DMS114 treated with DMSO at 0.1 percent for 48 hours (cell line): ENCODE measurements around the gene ZMAT2.
A peak's percentile ranks its signal among the peaks of the same experiment; 100 is the strongest.
"Not testable (repeated sequence)": the region's sequence is repeated elsewhere in the genome, so short reads cannot be mapped to it uniquely, and the experiment has no call there.

Experiments used
- DNase-seq: peaks from one replicate; lab custom pipeline; 2025; ENCODE audit not compliant: unreplicated experiment; lab: John Stamatoyannopoulos, UW

ZMAT2 gene, protein sequence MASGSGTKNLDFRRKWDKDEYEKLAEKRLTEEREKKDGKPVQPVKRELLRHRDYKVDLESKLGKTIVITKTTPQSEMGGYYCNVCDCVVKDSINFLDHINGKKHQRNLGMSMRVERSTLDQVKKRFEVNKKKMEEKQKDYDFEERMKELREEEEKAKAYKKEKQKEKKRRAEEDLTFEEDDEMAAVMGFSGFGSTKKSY

DNA sequence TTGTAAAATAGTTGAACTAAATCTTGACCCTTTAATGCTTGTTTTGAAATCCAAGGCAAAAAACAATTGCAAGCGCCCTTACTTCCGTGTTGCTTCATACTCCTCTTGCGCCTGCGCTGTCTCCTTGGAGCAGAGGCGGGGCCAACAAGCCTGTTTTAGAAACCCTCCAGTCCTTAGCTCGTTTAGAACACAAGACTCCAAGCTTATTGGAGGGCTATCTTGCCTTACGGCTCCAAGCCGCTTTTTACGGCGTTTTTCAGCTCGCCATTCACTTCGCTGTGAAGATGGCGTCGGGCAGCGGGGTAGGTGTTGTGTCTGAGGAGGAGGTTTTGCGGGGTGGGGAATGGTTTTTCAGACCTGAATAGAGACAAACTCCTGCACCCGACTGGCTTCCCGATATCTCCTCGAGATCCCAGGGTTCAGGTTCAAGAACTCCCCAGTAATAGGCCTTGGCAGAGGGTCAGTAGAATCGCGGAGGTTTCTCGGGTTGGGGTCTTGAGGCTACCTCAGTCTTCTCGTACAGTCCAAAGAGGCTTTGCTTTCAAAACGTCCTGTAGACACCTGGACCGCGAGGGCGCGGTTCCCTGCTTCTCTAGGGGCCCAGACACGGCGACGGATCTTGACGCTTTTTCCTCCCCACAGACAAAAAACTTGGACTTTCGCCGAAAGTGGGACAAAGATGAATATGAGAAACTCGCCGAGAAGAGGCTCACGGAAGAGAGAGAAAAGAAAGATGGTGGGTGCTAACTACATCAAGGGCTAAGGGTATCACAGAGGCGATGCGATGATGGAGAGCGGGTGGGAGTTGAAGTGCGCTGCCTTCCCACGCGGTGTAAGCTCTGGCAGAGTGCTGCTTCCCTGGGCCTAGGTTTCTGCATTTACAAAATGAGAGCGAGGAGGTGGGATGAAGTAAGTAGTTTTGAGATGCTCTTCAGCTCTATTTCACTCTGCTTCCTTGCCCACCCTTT, at the start of gene ZMAT2:
ZMAT2 (plus strand) TSS at position 271 of the 968 bp plus-strand sequence; CDS start at position 285, 14 bp downstream.
- DNase-seq, result peak; percentile 98

DNA sequence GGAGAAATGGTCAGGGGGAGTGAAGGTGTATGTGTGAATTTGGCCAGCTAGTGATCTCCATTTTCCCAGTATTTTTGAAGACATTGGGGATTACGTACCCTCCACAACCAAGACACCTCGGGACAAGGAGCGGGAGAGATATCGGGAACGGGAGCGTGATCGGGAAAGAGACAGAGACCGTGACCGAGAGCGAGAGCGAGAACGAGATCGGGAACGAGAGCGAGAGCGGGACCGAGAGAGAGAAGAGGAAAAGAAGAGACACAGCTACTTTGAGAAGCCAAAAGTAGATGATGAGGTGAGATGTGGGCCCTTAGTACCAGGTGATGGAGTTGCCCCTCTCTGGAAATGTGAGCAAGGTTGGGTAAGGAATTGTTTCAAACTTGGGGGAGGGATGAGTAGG, 41.4 kb upstream of the ZMAT2 start:
- DNase-seq, result no peak

DNA sequence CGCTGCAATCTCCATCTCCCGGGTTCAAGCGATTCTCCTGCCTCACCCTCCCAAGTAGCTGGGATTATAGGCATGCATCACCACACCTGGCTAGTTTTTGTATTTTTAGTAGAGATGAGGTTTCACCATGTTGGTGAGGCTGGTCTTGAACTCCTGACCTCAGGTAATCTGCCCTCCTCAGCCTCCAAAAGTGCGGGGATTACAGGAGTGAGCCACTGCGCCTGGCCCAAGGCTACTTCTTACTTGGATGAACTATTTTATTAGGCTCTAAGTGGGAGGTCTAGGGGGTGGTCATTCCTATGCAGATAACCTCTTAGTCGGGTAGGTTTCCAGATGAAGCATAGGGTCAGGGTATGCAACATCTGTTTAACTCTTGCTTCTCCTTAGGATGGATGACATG, 39.9 kb upstream of the ZMAT2 start:
- not testable (repeated sequence) for DNase-seq

DNA sequence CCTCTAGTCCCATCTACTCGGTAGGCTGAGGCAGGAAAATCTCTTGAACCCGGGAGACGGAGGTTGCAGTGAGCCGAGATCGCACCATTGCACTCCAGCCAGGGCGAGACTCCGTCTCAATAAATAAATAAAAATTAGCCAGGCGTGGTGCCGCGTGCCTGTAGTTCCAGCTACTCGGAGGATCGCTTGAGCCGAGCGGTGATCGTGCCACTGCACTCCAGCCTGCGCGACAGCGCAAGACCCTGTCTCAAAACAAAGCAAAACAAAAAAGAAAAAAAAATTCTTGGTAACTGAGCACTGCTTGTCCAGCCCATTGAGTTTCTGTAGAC, 36.3 kb upstream of the ZMAT2 start:
- no peak for DNase-seq

DNA sequence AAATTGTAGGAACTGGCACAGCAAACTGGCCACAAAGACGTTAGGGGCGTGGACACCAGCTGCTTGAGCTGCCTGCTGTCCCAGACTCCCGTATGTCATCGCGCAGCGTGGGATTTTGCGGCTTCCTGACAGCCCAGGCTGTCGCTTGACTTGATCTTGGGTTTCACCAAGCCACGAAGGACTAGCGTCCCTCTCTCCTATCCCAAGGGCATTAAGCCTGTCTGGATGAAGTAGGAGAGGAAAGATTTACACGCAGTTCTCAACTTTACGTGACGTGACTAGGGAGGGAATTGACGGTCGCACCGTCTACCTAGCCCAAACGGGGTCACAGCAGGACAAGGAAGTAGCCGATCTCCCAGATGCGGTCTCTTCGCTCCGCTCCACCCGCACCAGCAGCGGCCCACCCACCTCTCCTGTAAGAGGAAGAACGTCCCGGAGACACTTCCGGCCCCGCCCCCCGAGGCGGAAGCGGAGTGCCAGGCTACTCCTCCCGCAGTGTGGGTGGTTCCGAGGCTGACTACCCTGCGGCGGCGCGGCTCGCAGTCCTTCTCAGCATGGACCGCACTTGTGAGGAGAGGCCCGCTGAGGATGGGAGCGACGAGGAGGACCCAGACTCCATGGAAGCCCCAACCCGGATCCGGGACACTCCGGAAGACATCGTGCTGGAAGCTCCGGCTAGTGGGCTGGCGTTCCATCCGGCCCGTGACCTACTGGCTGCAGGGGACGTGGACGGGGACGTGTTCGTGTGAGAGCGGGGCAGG, 35.7 kb upstream of the ZMAT2 start, which contains the start of gene WDR55:
WDR55 (plus strand) TSS at position 546 of the 761 bp plus-strand sequence; CDS start at position 555, 9 bp downstream.
- peak; percentile 93 for DNase-seq

DNA sequence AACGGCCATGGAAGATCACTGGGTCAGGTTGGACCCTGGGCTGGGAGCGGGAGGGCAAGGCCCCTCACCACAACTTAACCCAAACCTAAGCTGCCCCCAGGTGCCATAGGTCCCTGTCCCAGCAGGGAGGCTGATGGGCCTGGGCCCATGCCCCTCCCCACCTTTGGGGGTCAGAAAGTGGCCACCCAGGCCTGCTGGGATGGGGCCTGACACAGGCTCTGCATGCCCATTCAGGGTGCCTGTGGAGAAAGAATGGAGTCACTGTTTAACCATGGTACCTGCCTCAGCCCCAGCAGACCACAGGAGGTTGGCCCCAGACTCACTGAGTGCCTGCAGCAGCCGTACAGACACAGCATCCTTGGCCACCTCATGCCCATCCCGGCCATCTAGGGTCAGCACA, 29.2 kb upstream of the ZMAT2 start:
- DNase-seq, result not testable (repeated sequence)

DNA sequence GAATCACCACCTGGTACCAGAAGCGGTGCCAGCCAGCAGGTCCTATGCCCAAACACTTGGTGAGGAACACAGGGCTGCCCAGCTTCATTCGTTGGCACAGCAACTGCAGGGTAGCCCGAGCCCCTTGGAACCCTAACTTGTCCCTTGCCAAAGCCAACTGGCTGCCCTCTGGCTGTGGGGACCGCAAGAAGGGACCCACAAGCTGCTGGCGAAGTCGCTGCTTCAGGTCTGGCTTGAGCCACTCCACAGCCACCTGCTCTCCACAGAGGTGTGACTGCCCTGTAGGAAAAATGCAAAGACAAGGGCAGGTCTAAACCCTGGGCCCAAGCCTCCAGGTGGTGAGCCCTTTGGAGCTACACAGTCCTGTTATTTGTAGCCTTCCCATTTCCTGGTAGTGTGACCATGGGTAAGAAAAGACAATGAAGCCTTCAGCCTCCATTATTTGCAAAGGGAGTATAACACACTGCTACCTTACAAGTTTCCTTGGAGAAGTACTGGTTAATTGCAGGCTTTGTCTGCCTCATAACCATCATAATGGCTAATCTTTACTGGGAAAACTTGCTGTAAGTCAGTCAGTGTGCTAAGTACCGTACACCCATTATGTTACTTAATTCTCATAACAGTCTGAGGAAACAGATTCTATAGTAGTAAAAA, 28.6 kb upstream of the ZMAT2 start:
- no peak for DNase-seq

DNA sequence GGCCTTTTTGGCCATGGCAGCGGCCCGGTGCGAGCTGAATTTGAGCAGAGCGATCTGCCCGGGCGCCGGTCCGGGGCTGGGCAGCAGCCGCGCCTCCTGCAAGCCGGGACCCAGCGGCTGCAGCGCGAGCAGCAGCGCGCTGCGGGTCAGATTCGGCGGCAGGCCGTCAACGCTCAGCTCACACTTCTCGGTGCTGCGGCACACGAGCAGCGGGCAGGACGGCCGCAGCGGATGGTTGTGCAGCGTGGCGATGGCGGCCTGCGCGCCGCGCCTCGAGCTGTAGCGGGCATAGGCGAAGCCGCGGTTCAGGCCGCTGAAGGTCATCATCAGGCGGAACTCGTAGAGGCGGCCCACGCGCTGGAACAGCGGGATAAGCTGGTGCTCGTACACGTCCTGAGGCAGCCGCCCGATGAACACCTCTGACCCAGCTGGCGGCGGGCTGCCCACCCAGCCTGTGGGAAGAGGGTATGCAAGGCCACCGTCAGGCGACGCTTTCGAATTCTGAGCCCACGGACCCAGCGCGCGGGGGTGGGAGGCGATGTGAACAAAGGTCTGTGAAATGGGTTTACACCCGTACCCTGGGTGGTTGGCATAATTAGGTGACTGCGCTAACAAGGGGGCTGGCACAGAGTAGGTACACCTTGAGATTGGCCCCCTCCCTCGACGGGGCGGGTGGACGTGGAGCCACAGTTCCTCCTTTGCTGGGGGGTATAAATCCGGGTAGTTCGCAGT, 27.6 kb upstream of the ZMAT2 start:
- no peak for DNase-seq

DNA sequence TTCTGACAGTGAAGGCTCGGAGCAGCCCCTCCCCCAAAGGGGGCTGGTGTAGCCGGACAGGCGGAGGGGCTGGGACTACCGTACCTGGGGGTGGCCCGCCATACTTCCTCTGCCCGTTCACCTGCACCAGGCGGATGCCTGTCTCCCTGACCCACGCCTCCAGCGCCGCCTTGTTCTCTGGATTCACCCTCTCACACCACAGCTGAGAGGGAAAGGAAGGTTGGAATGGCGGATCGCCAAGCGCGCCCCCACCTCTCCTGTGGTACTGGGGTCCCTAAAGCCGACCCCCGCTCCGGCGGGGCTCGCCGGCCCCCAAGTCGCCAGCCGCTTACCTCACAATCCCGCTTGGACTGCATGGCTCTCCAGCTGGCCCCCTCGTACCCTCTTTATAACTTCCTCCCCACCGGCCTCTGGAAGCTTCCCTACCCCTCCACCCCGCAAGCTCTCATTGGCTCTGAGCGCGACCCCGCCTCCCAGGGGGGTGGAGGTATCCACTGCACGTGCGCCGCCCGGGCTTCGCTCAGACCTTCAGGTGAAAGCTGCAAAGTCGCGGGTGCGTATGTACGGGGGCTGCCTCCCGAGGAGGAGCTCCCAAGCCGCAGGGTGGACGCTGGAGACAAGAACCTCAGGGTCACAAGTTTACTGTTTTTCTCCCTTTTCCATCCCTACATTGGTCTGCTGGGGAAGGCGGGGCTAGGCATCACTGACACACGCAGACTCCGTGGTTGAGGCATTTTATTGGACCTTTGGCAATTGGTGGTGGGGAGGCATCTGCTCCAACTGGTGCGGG, 26.9 kb upstream of the ZMAT2 start, which contains the start of gene DND1:
DND1 (minus strand) TSS at position 390 of the 790 bp plus-strand sequence; CDS start at position 356, 34 bp downstream.
- DNase-seq, result no peak

DNA sequence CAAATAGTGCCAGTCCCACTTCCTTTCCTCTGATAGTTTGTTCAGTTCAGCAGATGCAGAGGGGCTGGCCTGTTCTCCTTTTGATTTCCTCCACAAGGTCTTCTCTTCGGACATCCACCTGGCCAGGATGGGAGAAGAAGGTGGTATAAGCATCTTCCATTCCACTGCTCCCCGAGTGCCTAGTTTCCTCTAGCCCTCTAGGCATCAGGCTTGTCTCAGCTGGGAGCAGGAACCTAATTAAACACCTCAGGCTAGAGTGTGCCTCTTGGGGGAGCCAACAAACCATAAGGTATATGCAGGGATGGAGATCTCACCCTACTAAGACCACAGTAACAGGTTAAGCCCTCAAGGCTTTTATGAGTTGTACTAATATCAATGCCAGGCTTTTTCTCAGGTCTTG, 26.0 kb upstream of the ZMAT2 start:
- no peak for DNase-seq

DNA sequence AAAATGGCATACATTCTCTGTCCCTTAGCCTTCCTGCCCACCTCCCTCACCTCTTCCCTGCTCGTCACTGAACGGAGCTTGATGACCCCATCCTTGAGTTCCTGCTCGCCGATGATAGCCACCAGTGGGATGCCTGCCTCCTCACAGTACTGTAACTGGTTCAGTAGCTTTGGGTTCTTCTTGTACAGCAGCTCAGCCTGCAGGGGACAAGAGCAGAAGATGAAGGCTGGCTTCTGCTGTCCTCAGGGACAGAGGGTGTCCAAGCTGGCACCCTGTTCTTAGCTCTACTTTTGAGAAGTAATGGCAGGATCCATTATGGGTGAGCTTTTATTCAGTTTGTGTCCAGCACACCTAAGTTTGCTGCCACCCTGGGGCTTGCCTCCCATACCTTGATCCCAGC, 25.6 kb upstream of the ZMAT2 start:
- DNase-seq, result no peak

DNA sequence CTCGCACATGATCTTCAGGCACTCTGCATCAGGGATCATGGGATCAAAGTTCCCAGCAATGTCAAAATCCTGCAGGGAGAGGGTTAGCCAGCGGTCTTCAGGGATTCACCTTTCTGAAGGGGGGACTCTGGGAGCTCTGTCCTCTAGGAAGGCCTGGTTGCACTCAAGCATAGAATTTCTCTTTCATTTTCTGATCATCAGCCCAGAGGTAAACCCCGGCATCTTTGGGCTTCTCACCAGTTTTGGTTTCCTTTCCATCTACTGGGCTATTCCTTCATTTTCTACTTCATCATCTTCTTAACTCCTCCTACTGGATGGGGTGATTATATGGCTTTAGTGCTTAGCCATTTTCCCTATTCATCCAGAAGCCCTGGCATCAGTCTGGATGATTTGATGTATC, 22.3 kb upstream of the ZMAT2 start:
- no peak for DNase-seq

DNA sequence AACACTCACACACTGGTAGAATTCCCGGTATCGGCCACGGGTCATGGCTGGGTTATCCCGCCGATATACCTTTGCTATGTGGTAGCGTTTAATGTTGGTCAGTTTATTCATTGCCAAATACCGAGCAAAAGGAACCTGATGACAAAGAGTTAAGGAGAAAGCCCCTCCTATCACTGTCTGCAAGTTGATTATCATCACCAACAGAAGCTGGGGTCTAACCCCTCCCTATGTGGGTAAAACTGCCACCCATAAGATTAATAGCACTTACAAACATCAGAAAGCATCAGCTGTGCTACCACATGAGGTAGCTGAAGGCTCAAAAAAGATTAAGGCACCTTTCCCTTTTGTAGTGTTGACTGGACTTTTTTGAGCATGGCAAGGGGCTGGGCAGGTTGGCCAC, 21.3 kb upstream of the ZMAT2 start:
- DNase-seq, result no peak

DNA sequence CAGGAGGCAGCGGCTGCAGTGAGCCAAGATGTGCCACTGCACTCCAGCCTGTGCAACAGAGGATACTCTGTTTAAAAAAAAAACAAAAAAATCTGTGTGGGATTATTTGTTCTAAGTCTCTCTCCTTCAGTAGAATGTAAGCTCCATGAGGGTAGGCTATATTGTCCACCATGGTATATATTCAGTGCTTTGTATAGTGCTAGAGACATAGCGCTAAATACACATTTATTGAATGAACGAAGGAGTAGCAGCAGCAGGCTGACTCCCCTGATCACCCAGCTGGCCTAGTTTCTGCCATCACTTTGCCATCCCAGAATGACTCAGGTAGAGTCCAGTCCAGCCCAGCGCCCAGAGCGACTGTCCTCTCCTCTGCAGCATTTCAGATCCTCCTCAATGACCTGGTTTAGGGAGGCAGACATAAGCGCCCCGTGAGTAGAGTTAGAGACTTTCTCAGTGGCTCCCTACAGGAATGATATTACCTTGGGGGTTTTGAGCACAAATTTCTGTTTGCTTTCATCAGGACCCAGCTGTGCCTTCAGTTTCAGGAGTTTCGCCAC, 9.8 kb upstream of the ZMAT2 start:
- no peak for DNase-seq

DNA sequence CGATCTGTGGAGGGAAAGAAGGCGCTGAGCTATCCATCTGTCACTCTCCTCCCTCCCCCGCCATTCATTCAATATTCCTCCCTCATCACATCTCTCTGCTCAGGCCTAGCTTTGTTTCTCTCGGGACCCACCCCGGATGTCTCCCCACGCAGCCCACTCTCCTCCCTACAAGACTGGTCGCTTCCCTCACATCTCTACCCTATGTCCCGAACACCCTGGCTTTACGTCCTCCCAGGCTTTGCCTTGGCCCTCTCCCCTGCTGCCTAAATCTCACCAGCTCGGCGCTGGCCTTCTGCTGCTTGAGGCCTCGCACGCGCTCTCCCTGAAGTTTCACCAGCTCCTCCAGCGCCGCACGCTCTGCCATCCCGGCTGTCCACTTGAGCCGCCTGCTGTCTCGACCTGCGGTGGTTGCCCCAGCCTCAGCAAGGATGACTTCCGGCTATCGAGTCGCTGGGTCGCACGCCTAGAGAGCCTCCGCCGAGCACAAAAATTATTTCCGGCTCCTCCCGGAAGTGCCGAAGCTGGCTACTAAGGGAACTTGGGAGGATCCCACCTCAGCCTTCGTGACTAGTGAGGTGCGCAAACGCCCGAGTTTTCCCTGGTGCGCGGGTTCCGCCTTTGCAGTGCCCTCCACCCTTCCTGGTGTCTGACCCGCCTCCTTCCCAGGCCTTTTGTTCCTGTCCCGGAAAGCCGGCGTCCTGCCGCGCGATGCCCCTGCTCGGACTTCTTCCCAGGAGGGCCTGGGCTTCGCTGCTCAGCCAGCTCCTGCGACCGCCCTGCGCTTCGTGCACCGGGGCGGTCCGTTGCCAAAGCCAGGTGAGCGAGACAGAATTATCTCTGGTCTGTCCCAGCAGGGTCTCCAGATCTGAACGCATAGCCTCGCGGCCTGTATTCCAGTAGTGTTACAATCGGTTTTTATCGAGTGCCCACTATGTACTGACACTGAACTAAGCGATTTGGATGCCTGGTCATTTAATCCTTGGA, 9.0 kb upstream of the ZMAT2 start, which contains the start of the genes HARS1 and HARS2:
HARS1 (minus strand) TSS at position 430 of the 984 bp plus-strand sequence; CDS start at position 364, 66 bp downstream.
HARS2 (plus strand) TSS at position 515 of the 984 bp plus-strand sequence; CDS start at position 709, 194 bp downstream.
- DNase-seq, result peak; percentile 90

DNA sequence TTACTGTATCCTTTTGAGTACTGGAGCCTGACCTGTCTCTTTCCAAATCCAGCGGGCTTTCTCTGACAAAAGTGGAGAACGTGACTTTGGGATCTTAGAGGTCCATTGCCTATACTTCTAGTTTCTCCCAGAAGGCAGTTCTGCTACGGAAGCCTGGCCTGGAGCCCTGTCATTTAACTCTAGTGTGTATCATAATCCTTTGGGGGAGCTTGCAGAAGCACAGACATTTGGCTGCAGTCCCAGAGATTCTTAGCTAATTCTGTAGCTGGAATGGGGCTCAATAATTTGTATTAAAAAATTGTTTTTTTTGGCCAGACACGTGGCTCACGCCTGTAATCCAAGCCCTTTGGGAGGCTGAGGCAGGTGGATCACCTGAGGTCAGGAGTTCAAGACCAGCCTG, 6.0 kb upstream of the ZMAT2 start:
- DNase-seq, result no peak

DNA sequence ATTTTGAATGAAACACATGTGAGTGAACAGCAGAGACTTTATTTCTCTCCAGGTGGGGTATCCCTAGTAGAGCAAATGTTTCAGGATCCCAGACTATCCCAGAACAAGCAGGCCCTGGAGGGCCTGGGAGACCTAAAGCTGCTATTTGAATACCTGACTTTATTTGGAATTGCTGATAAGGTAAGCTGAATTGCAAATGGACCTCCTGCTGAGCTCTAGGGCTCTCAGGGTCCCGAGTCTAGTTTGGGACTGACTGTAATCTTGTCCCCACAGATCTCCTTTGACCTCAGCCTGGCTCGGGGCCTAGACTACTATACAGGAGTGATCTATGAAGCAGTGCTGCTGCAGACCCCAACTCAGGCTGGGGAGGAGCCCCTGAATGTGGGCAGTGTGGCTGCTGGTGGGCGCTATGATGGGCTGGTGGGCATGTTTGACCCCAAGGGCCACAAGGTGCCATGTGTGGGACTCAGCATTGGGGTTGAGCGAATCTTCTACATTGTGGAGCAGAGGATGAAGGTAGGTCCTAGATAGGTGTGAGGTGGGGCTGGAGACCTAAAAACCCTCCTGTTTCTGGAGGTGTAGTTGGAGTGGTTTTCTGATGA, 3.3 kb upstream of the ZMAT2 start:
- no peak for DNase-seq
